GM19455 (cell line): ENCODE results near the gene ARPC1A.
"Not testable (repeated sequence)": the region's sequence is repeated elsewhere in the genome, so short reads cannot be mapped to it uniquely, and the experiment has no call there.

Experiments used
- ATAC-seq: cut with Tn5 transposase; IDR thresholded peaks from one replicate; pipeline ENCODE4 v1.9.1; 2021; ENCODE audit not compliant: unreplicated experiment

Gene ARPC1A

GRCh38 chr7:99325592-99326407, at the start of gene ARPC1A:
Gene ARPC1A (plus strand): TSS chr7:99325898. CDS start chr7:99333354, 7,456 bp downstream.
- ATAC-seq = peak; percentile 79

GRCh38 chr7:99278180-99278579, 47.5 kb upstream of the ARPC1A start:
- no peak for ATAC-seq

GRCh38 chr7:99284165-99284564, 41.5 kb upstream of the ARPC1A start:
- ATAC-seq = not testable (repeated sequence)

GRCh38 chr7:99287779-99288534, 37.7 kb upstream of the ARPC1A start:
- ATAC-seq = no peak

- no peak for ATAC-seq
These were observed 36.5 kb upstream of the ARPC1A start for GRCh38 chr7:99289185-99289584.

GRCh38 chr7:99290148-99290547, 35.5 kb upstream of the ARPC1A start:
- not testable (repeated sequence) for ATAC-seq

GRCh38 chr7:99290980-99291607, 34.6 kb upstream of the ARPC1A start:
- ATAC-seq = no peak

- no peak for ATAC-seq
These were observed 33.6 kb upstream of the ARPC1A start for GRCh38 chr7:99292127-99292526.

- ATAC-seq = no peak
These were observed 32.5 kb upstream of the ARPC1A start for GRCh38 chr7:99293167-99293566.

GRCh38 chr7:99293650-99294049, 32.0 kb upstream of the ARPC1A start:
- ATAC-seq = no peak

- no peak for ATAC-seq
These were observed 29.2 kb upstream of the ARPC1A start for GRCh38 chr7:99296471-99296870.

GRCh38 chr7:99301496-99301895, 24.2 kb upstream of the ARPC1A start:
- ATAC-seq = no peak

GRCh38 chr7:99305473-99306260, 20.0 kb upstream of the ARPC1A start:
- no peak for ATAC-seq

- ATAC-seq = no peak
These were observed 17.1 kb upstream of the ARPC1A start for GRCh38 chr7:99308461-99309074.

GRCh38 chr7:99309111-99309510, 16.6 kb upstream of the ARPC1A start:
- no peak for ATAC-seq

GRCh38 chr7:99310004-99310403, 15.7 kb upstream of the ARPC1A start:
- ATAC-seq = no peak

GRCh38 chr7:99311702-99312101, 14.0 kb upstream of the ARPC1A start:
- ATAC-seq = no peak

GRCh38 chr7:99312316-99313203, 13.1 kb upstream of the ARPC1A start:
- ATAC-seq = no peak

GRCh38 chr7:99313204-99313573, 12.5 kb upstream of the ARPC1A start:
- no peak for ATAC-seq

GRCh38 chr7:99314504-99314903, 11.2 kb upstream of the ARPC1A start:
- no peak for ATAC-seq
